Common myeloid progenitor, CD34-positive (primary cell): ENCODE data around the gene TRIM22.

ENCODE experiments used
- CTCF ChIA-PET: fragments of 350-600 bp; sonication (Branson Sonifier 250); formaldehyde crosslinking; loops from one replicate; lab custom pipeline; 2021; ENCODE audit warnings: antibody characterized with exemption; lab: Charles Lee
- POLR2A ChIA-PET: fragments of 350-600 bp; sonication (Branson Sonifier 250); formaldehyde crosslinking; loops from one replicate; lab custom pipeline; 2021; ENCODE audit warnings: antibody characterized with exemption; lab: Charles Lee
- DNase-seq, 3 donors: peaks; one replicate each; pipeline versions ENCODE4 v3.0.0 to v3.0.0-alpha.2; 2013
- H3K27ac ChIP-seq, 2 experiments: 1 replicate in 1 of 2; 2 replicates in 1 of 2; pipeline ENCODE4 v1.7.0; 2013; ENCODE audit warnings: inconsistent platforms in 2 of 2, low read length in 2 of 2, mild to moderate bottlenecking in 2 of 2, low read depth in 1 of 2, moderate library complexity in 1 of 2; ENCODE audit not compliant: severe bottlenecking in 2 of 2, insufficient read depth in 1 of 2, poor library complexity in 1 of 2
- H3K27me3 ChIP-seq, 5 experiments: replicated peaks in 2 of 5; 1 replicate in 3 of 5; 2 replicates in 2 of 5; pipeline versions ENCODE4 v1.6.1 to v1.7.0; 2013; ENCODE audit warnings: low read length in 4 of 5, mild to moderate bottlenecking in 2 of 5, moderate library complexity in 2 of 5, inconsistent platforms in 1 of 5; ENCODE audit not compliant: insufficient read depth in 5 of 5, control insufficient read depth in 4 of 5
- H3K36me3 ChIP-seq, 4 experiments: 1 replicate in 2 of 4; 2 replicates in 2 of 4; pipeline versions ENCODE4 v1.6.1 to v1.7.0; 2013; ENCODE audit warnings: low read length in 3 of 4, control low read depth in 1 of 4, mild to moderate bottlenecking in 1 of 4; ENCODE audit not compliant: control insufficient read depth in 4 of 4, insufficient read depth in 4 of 4
- H3K4me1 ChIP-seq, 4 experiments: 1 replicate in 3 of 4; 2 replicates in 1 of 4; pipeline versions ENCODE4 v1.6.1 to v1.7.1; 2013; ENCODE audit warnings: low read length in 3 of 4, mild to moderate bottlenecking in 3 of 4, control low read depth in 1 of 4, inconsistent platforms in 1 of 4, moderate library complexity in 1 of 4; ENCODE audit not compliant: control insufficient read depth in 4 of 4, insufficient read depth in 4 of 4; ENCODE audit errors: control extremely low read depth in 1 of 4
- H3K4me3 ChIP-seq, 7 experiments: 1 replicate in 4 of 7; 2 replicates in 3 of 7; pipeline versions ENCODE4 v1.5.1 to v1.7.0; 2013; ENCODE audit warnings: mild to moderate bottlenecking in 7 of 7, low read length in 6 of 7, moderate library complexity in 6 of 7, inconsistent platforms in 2 of 7, low read depth in 2 of 7, control low read depth in 1 of 7; ENCODE audit not compliant: insufficient read depth in 4 of 7, control insufficient read depth in 1 of 7; ENCODE audit errors: extremely low read depth in 1 of 7
- H3K9me3 ChIP-seq, 5 experiments: 1 replicate in 4 of 5; 2 replicates in 1 of 5; pipeline versions ENCODE4 v1.6.1 to v1.7.1; 2013; ENCODE audit warnings: low read length in 4 of 5, mild to moderate bottlenecking in 2 of 5, inconsistent platforms in 1 of 5, low read depth in 1 of 5, moderate library complexity in 1 of 5; ENCODE audit not compliant: control insufficient read depth in 4 of 5, insufficient read depth in 2 of 5; ENCODE audit errors: control extremely low read depth in 1 of 5
- WGBS: methylation state at CpG from one replicate; pipeline ENCODE4 v1.1.5; 2013; ENCODE audit not compliant: insufficient coverage; 5-methylcytosine and 5-hydroxymethylcytosine counted together

Gene TRIM22

DNA sequence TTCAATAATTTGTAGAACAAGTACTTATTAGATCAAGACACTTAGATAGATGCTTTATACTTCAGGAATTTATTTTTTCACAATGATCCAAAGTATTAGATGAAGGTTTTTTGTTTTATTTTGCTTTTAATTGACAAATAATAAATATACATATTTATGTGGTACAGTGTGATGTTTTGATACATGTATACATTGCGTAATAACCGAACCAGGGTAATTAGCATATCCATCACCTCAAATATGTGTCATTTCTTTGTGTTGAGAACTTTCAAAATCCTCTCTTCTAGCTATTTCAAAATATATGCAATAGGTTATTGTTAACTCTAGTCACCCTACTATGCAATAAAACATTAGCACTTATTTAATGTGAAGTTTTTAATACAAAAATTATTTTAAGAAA lies 26.1 kb upstream of the TRIM22 start:
- Histone ChIP-seq H3K9me3 (no peaks in the 10 kb centered on the region), H3K4me3 (no peak overlapping the region), H3K27me3 (no peaks in the 10 kb centered on the region), H3K36me3 (peaks cover 13 to 42% (median 29%) of the 10 kb centered on the region in 4 experiments), H3K27ac (no peak overlapping the region), H3K4me1 (no peaks in the 10 kb centered on the region)
- CTCF ChIA-PET = interaction anchor here (2.0 kb wide), 1 partner anchor 21 kb away, joined by 4 read pairs; the partner anchor contains the start of gene TRIM5
- POLR2A ChIA-PET = no interaction called here
- DNase-seq = no peak
- no CpG with 5 or more reads among the region's 2 CpGs for WGBS

GRCh38 chr11:5665051-5665570 lies 24.5 kb upstream of the TRIM22 start:
- Histone ChIP-seq H3K4me1 (no peaks in the 10 kb centered on the region), H3K27me3 (no peaks in the 10 kb centered on the region), H3K36me3 (peaks cover 21 to 49% (median 35%) of the 10 kb centered on the region in 4 experiments), H3K27ac (no peak overlapping the region), H3K9me3 (no peaks in the 10 kb centered on the region), H3K4me3 (no peak overlapping the region)
- CTCF ChIA-PET = no interaction called here
- WGBS = 89% methylated on average over 4 of the region's 4 CpGs
- POLR2A ChIA-PET = no interaction called here
- no peak for DNase-seq

- WGBS = 93% methylated on average over 4 of the region's 5 CpGs
- Histone ChIP-seq H3K9me3 (no peaks in the 10 kb centered on the region), H3K4me1 (no peaks in the 10 kb centered on the region), H3K27ac (no peak overlapping the region), H3K36me3 (peaks cover 23 to 56% (median 37%) of the 10 kb centered on the region in 4 experiments), H3K4me3 (no peak overlapping the region), H3K27me3 (no peaks in the 10 kb centered on the region)
- DNase-seq = no peak
- CTCF ChIA-PET = no interaction called here
- POLR2A ChIA-PET = no interaction called here
Observed at GRCh38 chr11:5665746-5666401, 23.7 kb upstream of the TRIM22 start.

DNA sequence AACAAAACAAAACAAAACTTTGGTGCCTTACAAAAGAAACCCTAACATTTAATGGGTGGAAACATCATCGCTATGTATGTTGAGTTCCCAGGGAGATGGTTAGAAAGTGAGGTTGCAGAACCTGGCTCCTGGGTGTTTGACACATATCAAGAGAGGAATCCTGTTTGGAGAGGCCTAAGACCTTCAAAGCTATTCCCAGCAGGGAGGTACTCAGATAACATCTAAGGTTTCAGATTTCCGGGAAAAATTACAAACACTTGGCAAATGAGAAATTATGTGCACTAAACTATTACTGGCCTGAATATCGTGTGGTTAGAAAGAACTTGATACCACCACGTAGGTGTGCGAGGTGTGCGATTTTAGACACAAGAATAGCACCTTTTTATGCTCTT lies 23.2 kb upstream of the TRIM22 start:
- ChIA-PET CTCF (no interaction called here), POLR2A (no interaction called here)
- WGBS = 100% methylated on average over 1 of the region's 6 CpGs
- Histone ChIP-seq H3K27me3 (no peaks in the 10 kb centered on the region), H3K9me3 (no peaks in the 10 kb centered on the region), H3K4me3 (no peak overlapping the region), H3K36me3 (peaks cover 25 to 58% (median 36%) of the 10 kb centered on the region in 4 experiments), H3K4me1 (no peaks in the 10 kb centered on the region), H3K27ac (no peak overlapping the region)
- no peak for DNase-seq

- DNase-seq = no peak
- peaks cover 5 to 36% (median 21%) of the 10 kb centered on the region in 4 experiments for H3K36me3 ChIP-seq
- CTCF ChIA-PET = no interaction called here
- H3K27ac ChIP-seq = no peak overlapping the region
- H3K9me3 ChIP-seq = no peaks in the 10 kb centered on the region
- no peaks in the 10 kb centered on the region for H3K27me3 ChIP-seq
- no peak overlapping the region for H3K4me3 ChIP-seq
- H3K4me1 ChIP-seq = no peaks in the 10 kb centered on the region
- POLR2A ChIA-PET = interaction anchor here (0.7 kb wide), 1 partner anchor 718 kb away, joined by 3 read pairs; the partner anchor contains the start of gene SMPD1
Observed at GRCh38 chr11:5671831-5672230, 17.8 kb upstream of the TRIM22 start.

DNA sequence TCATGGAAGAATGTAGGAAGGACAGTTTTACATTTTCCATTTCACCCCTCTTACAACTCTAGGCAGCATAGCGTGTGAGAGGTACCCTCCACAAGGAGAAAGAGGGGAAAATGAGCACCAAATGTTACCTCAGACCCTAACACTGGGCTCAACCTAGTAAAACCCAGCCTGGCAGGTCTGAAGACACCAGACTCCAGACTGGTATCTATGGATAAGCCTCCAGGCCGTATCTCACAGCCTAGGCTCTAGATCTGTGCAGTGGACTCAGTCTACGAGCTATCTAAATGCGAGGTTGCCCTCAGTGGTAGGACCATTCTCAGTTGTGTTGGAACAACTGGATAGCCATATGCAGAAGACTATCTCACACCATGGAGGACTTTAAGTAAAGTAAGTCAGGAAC lies 15.2 kb upstream of the TRIM22 start:
- Histone ChIP-seq H3K4me1 (no peaks in the 10 kb centered on the region), H3K36me3 (peaks cover 15 to 46% (median 28%) of the 10 kb centered on the region in 4 experiments), H3K9me3 (peaks cover 0 to 2% (median 0%) of the 10 kb centered on the region in 5 experiments), H3K27me3 (no peaks in the 10 kb centered on the region), H3K27ac (peak overlapping the region in 1 of 2 experiments; percentile 14), H3K4me3 (no peak overlapping the region)
- no peak for DNase-seq
- POLR2A ChIA-PET = no interaction called here
- CTCF ChIA-PET = no interaction called here
- WGBS = 97% methylated on average over 4 of the region's 4 CpGs

DNA sequence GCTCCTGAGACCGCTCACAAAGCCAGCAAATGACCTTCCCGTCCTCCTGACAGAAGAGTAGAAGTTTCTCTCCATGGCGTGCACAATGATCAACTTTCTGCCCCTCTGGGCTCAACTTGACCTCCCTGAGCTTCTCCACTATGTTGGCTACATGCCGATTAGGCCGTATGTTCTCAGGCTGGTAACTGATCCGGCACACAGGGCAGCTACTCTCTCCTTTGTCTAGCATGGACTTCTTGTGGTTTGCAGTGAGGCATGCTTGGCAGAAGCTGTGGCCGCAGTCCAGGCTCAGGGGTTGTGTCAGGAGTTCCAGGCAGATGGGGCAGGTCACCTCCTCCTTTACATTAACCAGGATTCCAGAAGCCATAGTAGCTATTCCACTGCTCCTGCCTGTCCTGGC lies 9.8 kb upstream of the TRIM22 start:
- ChIA-PET POLR2A (no interaction called here), CTCF (interaction anchor here (1.9 kb wide), 1 partner anchor 15 kb away, joined by 5 read pairs; no protein-coding TSS in a partner anchor)
- WGBS = 97% methylated on average over 7 of the region's 7 CpGs
- Histone ChIP-seq H3K27ac (no peak overlapping the region), H3K4me1 (peaks cover 3 to 7% (median 6%) of the 10 kb centered on the region in 4 experiments), H3K4me3 (no peak overlapping the region), H3K27me3 (no peaks in the 10 kb centered on the region), H3K9me3 (peaks cover 0 to 2% (median 0%) of the 10 kb centered on the region in 5 experiments), H3K36me3 (peaks cover 17 to 35% (median 28%) of the 10 kb centered on the region in 4 experiments)
- DNase-seq = no peak
